ENCODE results near the gene RFPL3.
"Not testable (repeated sequence)": the region's sequence is repeated elsewhere in the genome, so short reads cannot be mapped to it uniquely, and the experiment has no call there.

RFPL3 gene

GRCh38 chr22:32357567-32357966 is at the start of gene RFPL3:
Gene RFPL3, plus strand, starts transcription at chr22:32357867. Its CDS starts 205 bp downstream, at chr22:32358072.
- not testable (repeated sequence) for DNase-seq

- DNase-seq: no peak
Measured at GRCh38 chr22:32308191-32308590, 49.5 kb upstream of the RFPL3 start.

GRCh38 chr22:32308934-32309333 is 48.7 kb upstream of the RFPL3 start:
- no peak for DNase-seq

- no peak for DNase-seq
Measured at GRCh38 chr22:32309585-32310251, 47.9 kb upstream of the RFPL3 start.

GRCh38 chr22:32310777-32311176 is 46.9 kb upstream of the RFPL3 start:
- DNase-seq: no peak

GRCh38 chr22:32311551-32312071 is 46.1 kb upstream of the RFPL3 start:
- DNase-seq: no peak

GRCh38 chr22:32312748-32313147 is 44.9 kb upstream of the RFPL3 start:
- no peak for DNase-seq

- DNase-seq: no peak
Measured at GRCh38 chr22:32313532-32313931, 44.1 kb upstream of the RFPL3 start.

- DNase-seq: no peak
Measured at GRCh38 chr22:32317524-32317923, 40.1 kb upstream of the RFPL3 start.

GRCh38 chr22:32318361-32318760 is 39.3 kb upstream of the RFPL3 start:
- DNase-seq: no peak

- no peak for DNase-seq
Measured at GRCh38 chr22:32319861-32320406, 37.7 kb upstream of the RFPL3 start.

GRCh38 chr22:32322986-32323385 is 34.7 kb upstream of the RFPL3 start:
- DNase-seq: no peak

- DNase-seq: no peak
Measured at GRCh38 chr22:32323513-32324164, 34.0 kb upstream of the RFPL3 start.

GRCh38 chr22:32324505-32325415 is 32.9 kb upstream of the RFPL3 start:
- no peak for DNase-seq

GRCh38 chr22:32325416-32325801 is 32.3 kb upstream of the RFPL3 start:
- DNase-seq: no peak

- no peak for DNase-seq
Measured at GRCh38 chr22:32325811-32326237, 31.8 kb upstream of the RFPL3 start.

- no peak for DNase-seq
Measured at GRCh38 chr22:32326647-32327046, 31.0 kb upstream of the RFPL3 start.

- no peak for DNase-seq
Measured at GRCh38 chr22:32327066-32327465, 30.6 kb upstream of the RFPL3 start.

GRCh38 chr22:32327596-32328171 is 30.0 kb upstream of the RFPL3 start:
- DNase-seq: no peak

GRCh38 chr22:32328306-32329201 is 29.1 kb upstream of the RFPL3 start:
- no peak for DNase-seq

- no peak for DNase-seq
Measured at GRCh38 chr22:32329202-32329645, 28.4 kb upstream of the RFPL3 start.

Measured in bone marrow (tissue), 2 donors.